IMR-90 (cell line): Measurements from ENCODE around the gene GPR65. TPM values are rescaled to one million over a fixed set of nuclear protein-coding genes. Genes with fewer than 3 reads are reported as not detected.

Experiments used
- ATAC-seq: fragments of 200-7000 bp; cut with Tn5 transposase; 2 replicates; pipeline ENCODE4 v1.9.1; 2020; ENCODE audit warnings: low read depth, mild to moderate bottlenecking, moderate library complexity
- Bru-seq: library from RNA; stranded (reverse); fragments of 400-500 nt; gene quantifications from one replicate; lab custom pipeline; 2021; lab: Mats Ljungman, UMichigan
- BruChase-seq, 2 experiments: library from RNA; stranded (reverse); fragments of 400-500 nt; gene quantifications; one replicate each; lab custom pipeline; 2021; lab: Mats Ljungman, UMichigan
- BruUV-seq: library from RNA; stranded (reverse); fragments of 400-500 nt; replicated peaks from 2 replicates; lab custom pipeline; 2021; lab: Mats Ljungman, UMichigan
- CTCF ChIA-PET: fragments of 300-600 bp; formaldehyde crosslinking; extraction: SDS; loops from one replicate; lab custom pipeline; 2021; ENCODE audit warnings: antibody characterized with exemption; lab: Yijun Ruan, JAX
- POLR2A ChIA-PET: fragments of 300-600 bp; sonication (Branson Sonifier 250); formaldehyde crosslinking; loops from one replicate; lab custom pipeline; 2022; ENCODE audit warnings: antibody characterized with exemption; ENCODE audit not compliant: unreplicated experiment; lab: Charles Lee
- DNase-seq: peaks from one replicate; pipeline ENCODE4 v3.0.0; 2013
- H2AFZ ChIP-seq: replicated peaks from 2 replicates; pipeline ENCODE3; 2013; ENCODE audit warnings: low read length, mild to moderate bottlenecking; ENCODE audit not compliant: poor library complexity
- H2AK5ac ChIP-seq: 2 replicates; pipeline ENCODE4 v1.6.1; 2013; ENCODE audit warnings: low read depth, low read length, inconsistent platforms
- H2AK9ac ChIP-seq: replicated peaks from 2 replicates; pipeline ENCODE3; 2013; ENCODE audit warnings: mild to moderate bottlenecking, low read depth, low read length, moderate library complexity; ENCODE audit not compliant: poor library complexity
- H2BK120ac ChIP-seq: 2 replicates; pipeline ENCODE4 v1.6.1; 2013; ENCODE audit warnings: low read depth, low read length, inconsistent platforms
- H2BK15ac ChIP-seq: 3 replicates; pipeline ENCODE4 v1.6.1; 2013; ENCODE audit warnings: low read depth, low read length, inconsistent platforms
- H2BK20ac ChIP-seq: 2 replicates; pipeline ENCODE4 v1.6.1; 2013; ENCODE audit warnings: low read depth, mild to moderate bottlenecking, inconsistent platforms, low read length, moderate library complexity
- H2BK5ac ChIP-seq: 2 replicates; pipeline ENCODE4 v1.6.1; 2013; ENCODE audit warnings: mild to moderate bottlenecking, low read depth, low read length, inconsistent platforms; ENCODE audit not compliant: poor library complexity, severe bottlenecking
- H3K14ac ChIP-seq: replicated peaks from 2 replicates; pipeline ENCODE4 v1.6.1; 2013; ENCODE audit warnings: low read depth, low read length, inconsistent platforms
- H3K18ac ChIP-seq: 2 replicates; pipeline ENCODE4 v1.6.1; 2013; ENCODE audit warnings: low read depth, low read length, control low read depth
- H3K23ac ChIP-seq: 2 replicates; pipeline ENCODE4 v1.6.1; 2013; ENCODE audit warnings: low read depth, low read length, inconsistent platforms
- H3K27ac ChIP-seq: 2 replicates; pipeline ENCODE4 v1.5.1; 2013; ENCODE audit warnings: mild to moderate bottlenecking, control low read depth, low read length; ENCODE audit not compliant: insufficient read depth
- H3K27me3 ChIP-seq: 2 replicates; pipeline ENCODE4 v1.6.1; 2013; ENCODE audit warnings: low read length; ENCODE audit not compliant: control insufficient read depth, insufficient read depth
- H3K36me3 ChIP-seq: 2 replicates; pipeline ENCODE4 v1.6.1; 2013; ENCODE audit warnings: low read length, mixed read lengths; ENCODE audit not compliant: control insufficient read depth, insufficient read depth
- H3K4ac ChIP-seq: 2 replicates; pipeline ENCODE4 v1.6.1; 2013; ENCODE audit warnings: low read depth, low read length, inconsistent platforms
- H3K4me1 ChIP-seq: 2 replicates; pipeline ENCODE4 v1.6.1; 2013; ENCODE audit warnings: low read length, mixed read lengths; ENCODE audit not compliant: control insufficient read depth, insufficient read depth
- H3K4me2 ChIP-seq: 2 replicates; pipeline ENCODE4 v1.6.1; 2013; ENCODE audit warnings: low read depth, mild to moderate bottlenecking, control low read depth, low read length, moderate library complexity
- H3K4me3 ChIP-seq: 2 replicates; pipeline ENCODE4 v1.5.1; 2013; ENCODE audit warnings: low read depth, mild to moderate bottlenecking, control low read depth, low read length, moderate library complexity; ENCODE audit not compliant: insufficient read depth
- H3K56ac ChIP-seq: 2 replicates; pipeline ENCODE4 v1.6.1; 2013; ENCODE audit warnings: low read length, inconsistent platforms; ENCODE audit not compliant: insufficient read depth; ENCODE audit errors: extremely low read depth
- H3K79me1 ChIP-seq, 2 experiments: 2 replicates each; pipeline ENCODE4 v1.6.1; 2013; ENCODE audit warnings: low read length in 2 of 2, inconsistent platforms in 1 of 2, low read depth in 1 of 2
- H3K9ac ChIP-seq: 2 replicates; pipeline ENCODE4 v1.6.1; 2013; ENCODE audit warnings: low read depth, low read length, control low read depth
- H3K9me1 ChIP-seq: 2 replicates; pipeline ENCODE4 v1.6.1; 2013; ENCODE audit warnings: low read length, inconsistent platforms; ENCODE audit not compliant: insufficient read depth
- H3K9me3 ChIP-seq: 2 replicates; pipeline ENCODE4 v1.6.1; 2013; ENCODE audit warnings: low read length; ENCODE audit not compliant: control insufficient read depth, insufficient read depth
- H4K20me1 ChIP-seq: 2 replicates; pipeline ENCODE4 v1.6.1; 2013; ENCODE audit warnings: low read length, inconsistent platforms; ENCODE audit not compliant: insufficient read depth
- H4K5ac ChIP-seq: 2 replicates; pipeline ENCODE4 v1.6.1; 2013; ENCODE audit warnings: mild to moderate bottlenecking, low read depth, low read length, control low read depth
- H4K8ac ChIP-seq, 2 experiments: 2 replicates each; pipeline ENCODE4 v1.6.1; 2013; ENCODE audit warnings: low read depth in 2 of 2, low read length in 2 of 2, control low read depth in 1 of 2, inconsistent platforms in 1 of 2
- H4K91ac ChIP-seq: 2 replicates; pipeline ENCODE4 v1.6.1; 2013; ENCODE audit warnings: low read depth, low read length, inconsistent platforms; ENCODE audit not compliant: insufficient read depth
- BHLHE40 ChIP-seq: fragments of 150-350 bp; IDR thresholded peaks from 2 replicates; pipeline ENCODE4 v1.6.1; 2016; ENCODE audit warnings: mild to moderate bottlenecking, low read depth, low read length
- CHD1 ChIP-seq: IDR thresholded peaks from 2 replicates; pipeline ENCODE4 v1.6.1; 2012; ENCODE audit warnings: low read depth, low read length, improper control_type of control experiment
- MAFK ChIP-seq: IDR thresholded peaks from 2 replicates; pipeline ENCODE4 v1.6.1; 2012; ENCODE audit warnings: low read depth, low read length, improper control_type of control experiment
- RFX5 ChIP-seq: IDR thresholded peaks from 2 replicates; pipeline ENCODE4 v1.8.0; 2012; ENCODE audit warnings: low read depth, mild to moderate bottlenecking, low read length, moderate library complexity
- SMC3 ChIP-seq: fragments of 150-350 bp; IDR thresholded peaks from 2 replicates; pipeline ENCODE4 v1.6.1; 2016; ENCODE audit warnings: low read depth, mild to moderate bottlenecking, antibody characterized with exemption, low read length, moderate library complexity
- WGBS, 2 experiments: methylation state at CpG; one replicate each; pipeline versions ENCODE4 v1.1.5 to v1.1.7; 2013; ENCODE audit warnings: missing lambda C conversion rate in 2 of 2; ENCODE audit not compliant: insufficient read length in 1 of 2; ENCODE audit errors: extremely low coverage in 2 of 2; 5-methylcytosine and 5-hydroxymethylcytosine counted together
- dilution Hi-C: fragments of 300-500 bp; cut with HindIII; formaldehyde crosslinking; loops from one replicate; pipeline ENCODE4 v1.14.3; 2018; ENCODE audit warnings: low sequenced_read_pairs; ENCODE audit not compliant: unreplicated experiment
- in situ Hi-C: fragments of 300-500 bp; cut with MboI; formaldehyde crosslinking; loops from 3 replicates; pipeline ENCODE4 v1.14.3; 2019; ENCODE audit warnings: low sequenced_read_pairs, inconsistent platforms, mixed read lengths
- intact Hi-C: fragments of 100-400 bp; cut with micrococcal nuclease; formaldehyde crosslinking; loops from 2 replicates; pipeline ENCODE4 v1.10.0; 2022
- long read RNA-seq: library from polyadenylated mRNA; unstranded; transcript quantifications from one replicate; pipeline ENCODE4 v2.0.0, GENCODE V29; 2021; ENCODE audit not compliant: unreplicated experiment
- polyA plus RNA-seq, 3 experiments: library from polyadenylated mRNA; depleted of rRNA; stranded (reverse); fragments of >200 nt; gene quantifications; 2 replicates each; pipeline ENCODE4 v1.2.3, GENCODE V29; 2012; ENCODE audit warnings: low replicate concordance in 1 of 3
- total RNA-seq: library from RNA; depleted of rRNA; stranded (reverse); fragments of >200 nt; gene quantifications from 2 replicates; pipeline ENCODE4 v1.2.3, GENCODE V29; 2012; rRNA removed
- TF ChIP-seq, protein P1 (sequence below): fragments of 150-350 bp; IDR thresholded peaks from 2 replicates; pipeline ENCODE4 v1.6.1; 2017; ENCODE audit warnings: mild to moderate bottlenecking, antibody characterized with exemption, low read length, low read depth
- TF ChIP-seq, protein P2 (sequence below): fragments of 150-350 bp; IDR thresholded peaks from 2 replicates; pipeline ENCODE4 v1.6.1; 2016; ENCODE audit warnings: low read depth, mild to moderate bottlenecking, low read length, moderate library complexity, borderline replicate concordance

Gene GPR65, protein sequence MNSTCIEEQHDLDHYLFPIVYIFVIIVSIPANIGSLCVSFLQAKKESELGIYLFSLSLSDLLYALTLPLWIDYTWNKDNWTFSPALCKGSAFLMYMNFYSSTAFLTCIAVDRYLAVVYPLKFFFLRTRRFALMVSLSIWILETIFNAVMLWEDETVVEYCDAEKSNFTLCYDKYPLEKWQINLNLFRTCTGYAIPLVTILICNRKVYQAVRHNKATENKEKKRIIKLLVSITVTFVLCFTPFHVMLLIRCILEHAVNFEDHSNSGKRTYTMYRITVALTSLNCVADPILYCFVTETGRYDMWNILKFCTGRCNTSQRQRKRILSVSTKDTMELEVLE
- total RNA-seq = 0.18 and 0.28 TPM in 2 replicates
- 0.05 TPM in 1 of 2 replicates, not detected in the other for polyA plus RNA-seq (2012; rRNA removed)
- not detected in 2 replicates for polyA plus RNA-seq (2012; cell fraction: cytosol; rRNA removed)
- 0.03 TPM in 1 of 2 replicates, not detected in the other for polyA plus RNA-seq (2012; cell fraction: nucleus; rRNA removed; ENCODE audit: low replicate concordance)
- Bru-seq, nascent RNA = percentile 38 among the genes with signal in this experiment
- BruChase-seq, experiment 1, labeled RNA remaining after a 6-hour chase = percentile 23 among the genes with signal in this experiment
- percentile 33 among the genes with signal in this experiment for BruChase-seq, experiment 2, labeled RNA remaining after a 2-hour chase
- long read RNA-seq, full-length matches to known transcripts = 2 of 2 reads
- long read RNA-seq, partial matches to known transcripts = 0 of 2 reads
- long read RNA-seq, other reads (novel, unspliced or antisense) = 0 of 2 reads

DNA sequence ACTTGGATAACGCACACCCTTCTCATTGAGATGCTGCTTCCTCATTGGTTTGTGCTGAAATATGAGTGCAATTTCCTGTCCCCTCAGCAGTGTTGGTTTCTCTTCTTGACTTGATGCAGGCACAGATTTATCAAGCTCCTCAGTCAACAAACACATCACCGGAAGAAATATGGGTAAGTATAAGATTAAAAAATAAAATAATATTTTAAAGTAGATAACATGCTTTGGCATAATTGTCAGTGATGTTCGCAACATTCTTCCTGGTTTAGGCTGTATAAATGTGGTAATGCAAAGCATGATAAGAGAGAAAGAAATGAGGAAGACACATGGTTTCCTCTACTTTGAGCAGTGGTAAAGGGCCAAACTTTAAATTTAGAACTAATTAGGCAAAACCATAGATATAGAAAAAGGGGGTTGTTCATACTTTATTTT, at the start of gene GPR65:
TSS of gene GPR65 (plus strand) at position 86 of the 432 bp plus-strand sequence. CDS start 5,713 bp downstream, outside the sequence.
- no peak within 1 kb of the TSS for H3K9ac ChIP-seq
- no peaks in the 10 kb centered on the region for H3K36me3 ChIP-seq
- no peak within 1 kb of the TSS for H3K4me3 ChIP-seq
- H2BK120ac ChIP-seq = no peak within 1 kb of the TSS
- no peak within 1 kb of the TSS for H2BK20ac ChIP-seq
- no peak within 1 kb of the TSS for H3K14ac ChIP-seq
- TF ChIP-seq CHD1 = no peak
- TF ChIP-seq, protein P1, sequence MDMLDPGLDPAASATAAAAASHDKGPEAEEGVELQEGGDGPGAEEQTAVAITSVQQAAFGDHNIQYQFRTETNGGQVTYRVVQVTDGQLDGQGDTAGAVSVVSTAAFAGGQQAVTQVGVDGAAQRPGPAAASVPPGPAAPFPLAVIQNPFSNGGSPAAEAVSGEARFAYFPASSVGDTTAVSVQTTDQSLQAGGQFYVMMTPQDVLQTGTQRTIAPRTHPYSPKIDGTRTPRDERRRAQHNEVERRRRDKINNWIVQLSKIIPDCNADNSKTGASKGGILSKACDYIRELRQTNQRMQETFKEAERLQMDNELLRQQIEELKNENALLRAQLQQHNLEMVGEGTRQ = no peak
- TF ChIP-seq SMC3 = no peak
- TF ChIP-seq, protein P2, sequence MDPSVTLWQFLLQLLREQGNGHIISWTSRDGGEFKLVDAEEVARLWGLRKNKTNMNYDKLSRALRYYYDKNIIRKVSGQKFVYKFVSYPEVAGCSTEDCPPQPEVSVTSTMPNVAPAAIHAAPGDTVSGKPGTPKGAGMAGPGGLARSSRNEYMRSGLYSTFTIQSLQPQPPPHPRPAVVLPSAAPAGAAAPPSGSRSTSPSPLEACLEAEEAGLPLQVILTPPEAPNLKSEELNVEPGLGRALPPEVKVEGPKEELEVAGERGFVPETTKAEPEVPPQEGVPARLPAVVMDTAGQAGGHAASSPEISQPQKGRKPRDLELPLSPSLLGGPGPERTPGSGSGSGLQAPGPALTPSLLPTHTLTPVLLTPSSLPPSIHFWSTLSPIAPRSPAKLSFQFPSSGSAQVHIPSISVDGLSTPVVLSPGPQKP = no peak
- TF ChIP-seq MAFK = no peak
- TF ChIP-seq BHLHE40 = no peak
- no peak for TF ChIP-seq RFX5
- WGBS, 2 experiments = no CpG with 5 or more reads among the region's 3 CpGs
- H3K9me3 ChIP-seq = no peaks in the 10 kb centered on the region
- H3K4me2 ChIP-seq = peak within 1 kb of the TSS; percentile 41; the same call in 1 of the 2 replicates
- H2AK5ac ChIP-seq = no peak within 1 kb of the TSS
- H3K18ac ChIP-seq = peak within 1 kb of the TSS; percentile 58; the same call in 1 of the 2 replicates
- H3K79me1 ChIP-seq = no peaks in the 10 kb centered on the region
- no peak within 1 kb of the TSS for H3K27ac ChIP-seq
- H4K20me1 ChIP-seq = no peaks in the 10 kb centered on the region
- no peak within 1 kb of the TSS for H3K4ac ChIP-seq
- H4K8ac ChIP-seq = no peak within 1 kb of the TSS
- no peak within 1 kb of the TSS for H3K56ac ChIP-seq
- CTCF ChIA-PET = no interaction called here
- dilution Hi-C loops (no loop called here), in situ Hi-C loops (no loop called here), intact Hi-C loops (no loop called here)
- no peak within 1 kb of the TSS for H4K91ac ChIP-seq
- no peak for DNase-seq
- H3K27me3 ChIP-seq = no peaks in the 10 kb centered on the region
- H2AFZ ChIP-seq = no peak within 1 kb of the TSS
- H3K9me1 ChIP-seq = no peaks in the 10 kb centered on the region
- no peak within 1 kb of the TSS for H2AK9ac ChIP-seq
- H2BK15ac ChIP-seq = no peak within 1 kb of the TSS
- H3K23ac ChIP-seq = no peak within 1 kb of the TSS
- BruUV-seq = no TSS peak
- no peak within 1 kb of the TSS for H4K5ac ChIP-seq
- H3K4me1 ChIP-seq = no peaks in the 10 kb centered on the region; the same call in 1 of the 2 replicates
- peak; percentile 89 for ATAC-seq
- H2BK5ac ChIP-seq = no peak within 1 kb of the TSS
- POLR2A ChIA-PET = no interaction called here
